Thyroid gland (tissue), 4 donors: ENCODE data around the gene KLHL35. TPM values are rescaled to one million over a fixed set of nuclear protein-coding genes. Genes with fewer than 3 reads are reported as not detected.

Source experiments
- DNase-seq, 2 donors: peaks; one replicate each; pipeline ENCODE4 v3.0.0-alpha.2; 2019
- H3K27ac ChIP-seq, 3 donors: fragments of 200-600 bp; sonication (generic); 1 replicate in 2 of 3; 2 replicates in 1 of 3; pipeline ENCODE4 v1.5.1; 2016 to 2019; ENCODE audit warnings: mild to moderate bottlenecking in 1 of 3, moderate library complexity in 1 of 3
- H3K27me3 ChIP-seq: fragments of 200-600 bp; sonication (generic); one replicate; pipeline ENCODE4 v1.5.1; 2019
- H3K36me3 ChIP-seq, 2 donors: fragments of 200-600 bp; sonication (generic); one replicate each; pipeline ENCODE4 v1.5.1; 2016 to 2019
- H3K4me1 ChIP-seq, 2 donors: fragments of 200-600 bp; sonication (generic); one replicate each; pipeline ENCODE4 v1.5.1; 2017 to 2019
- H3K4me3 ChIP-seq, 3 donors: fragments of 200-600 bp; sonication (generic); replicated peaks in 1 of 3; 1 replicate in 2 of 3; 2 replicates in 1 of 3; pipeline ENCODE4 v1.5.1; 2016; ENCODE audit warnings: mild to moderate bottlenecking in 1 of 3
- H3K9me3 ChIP-seq: fragments of 200-600 bp; sonication (generic); one replicate; pipeline ENCODE4 v1.5.1; 2017
- POLR2A ChIP-seq, 2 donors: fragments of 450-650 bp; IDR thresholded peaks; one replicate each; pipeline ENCODE4 v1.6.1; 2017; ENCODE audit warnings: antibody characterized with exemption in 2 of 2, mild to moderate bottlenecking in 2 of 2, moderate library complexity in 1 of 2
- WGBS, 2 donors: methylation state at CpG; one replicate each; pipeline ENCODE4 v1.1.5; 2017; 5-methylcytosine and 5-hydroxymethylcytosine counted together
- intact Hi-C: fragments of 100-400 bp; cut with DNase I; formaldehyde crosslinking; loops from one replicate; pipeline ENCODE4 v1.15.1; 2023
- total RNA-seq, 4 donors: library from RNA; depleted of rRNA; stranded (reverse); fragments of >200 nt; gene quantifications; one replicate each; pipeline ENCODE4 v1.2.3, GENCODE V29; 2016
- TF ChIP-seq, protein P1 (sequence below), 6 experiments: fragments of 200-600 bp in 3 of 6; fragments of 450-650 bp in 3 of 6; sonication (generic) in 3 of 6; IDR thresholded peaks; one replicate each; pipeline ENCODE4 v1.5.1; 2016 to 2019; ENCODE audit warnings: antibody characterized with exemption in 6 of 6, mild to moderate bottlenecking in 2 of 6, inconsistent platforms in 1 of 6, moderate library complexity in 1 of 6

The KLHL35 gene
- total RNA-seq, 4 donors from 2014 or later, result 1.1 to 3.6 (median 1.9) TPM

DNA sequence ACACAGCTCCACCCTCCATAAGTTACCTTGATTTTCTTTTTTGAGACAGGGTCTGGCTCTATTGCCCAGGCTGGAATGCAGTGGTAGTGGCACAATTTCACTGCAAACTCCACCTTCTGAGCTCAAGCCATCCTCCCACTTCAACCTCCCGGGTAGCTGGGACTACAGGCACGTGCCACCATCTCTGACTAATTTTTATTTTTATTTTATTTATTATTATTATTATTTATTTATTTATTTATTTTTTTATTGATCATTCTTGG is 24.1 kb downstream of the KLHL35 start:
- TF ChIP-seq POLR2A (IDR thresholded peaks at IDR 0.05), result no peak
- TF ChIP-seq, protein P1, sequence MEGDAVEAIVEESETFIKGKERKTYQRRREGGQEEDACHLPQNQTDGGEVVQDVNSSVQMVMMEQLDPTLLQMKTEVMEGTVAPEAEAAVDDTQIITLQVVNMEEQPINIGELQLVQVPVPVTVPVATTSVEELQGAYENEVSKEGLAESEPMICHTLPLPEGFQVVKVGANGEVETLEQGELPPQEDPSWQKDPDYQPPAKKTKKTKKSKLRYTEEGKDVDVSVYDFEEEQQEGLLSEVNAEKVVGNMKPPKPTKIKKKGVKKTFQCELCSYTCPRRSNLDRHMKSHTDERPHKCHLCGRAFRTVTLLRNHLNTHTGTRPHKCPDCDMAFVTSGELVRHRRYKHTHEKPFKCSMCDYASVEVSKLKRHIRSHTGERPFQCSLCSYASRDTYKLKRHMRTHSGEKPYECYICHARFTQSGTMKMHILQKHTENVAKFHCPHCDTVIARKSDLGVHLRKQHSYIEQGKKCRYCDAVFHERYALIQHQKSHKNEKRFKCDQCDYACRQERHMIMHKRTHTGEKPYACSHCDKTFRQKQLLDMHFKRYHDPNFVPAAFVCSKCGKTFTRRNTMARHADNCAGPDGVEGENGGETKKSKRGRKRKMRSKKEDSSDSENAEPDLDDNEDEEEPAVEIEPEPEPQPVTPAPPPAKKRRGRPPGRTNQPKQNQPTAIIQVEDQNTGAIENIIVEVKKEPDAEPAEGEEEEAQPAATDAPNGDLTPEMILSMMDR (IDR thresholded peaks at IDR 0.05), result no peak
- H3K27ac ChIP-seq, result no peak overlapping the region
- H3K9me3 ChIP-seq, result no peaks in the 10 kb centered on the region
- H3K36me3 ChIP-seq, result peaks cover 22 to 33% of the 10 kb centered on the region in 2 donors
- H3K27me3 ChIP-seq, result no peaks in the 10 kb centered on the region
- DNase-seq, result no peak
- H3K4me3 ChIP-seq, result no peak overlapping the region
- no peaks in the 10 kb centered on the region for H3K4me1 ChIP-seq
- 91 to 92% methylated on average over 2 of the region's 2 CpGs for WGBS, 2 donors
- intact Hi-C loops, result no loop called here

- no peaks in the 10 kb centered on the region for H3K9me3 ChIP-seq
- 48 to 73% methylated on average over 1 of the region's 1 CpG for WGBS, 2 donors
- intact Hi-C loops, result no loop called here
- no peaks in the 10 kb centered on the region for H3K27me3 ChIP-seq
- TF ChIP-seq, protein P1 (IDR thresholded peaks at IDR 0.05), result no peak
- no peak for TF ChIP-seq POLR2A (IDR thresholded peaks at IDR 0.05)
- H3K4me1 ChIP-seq, result peaks cover 2 to 10% of the 10 kb centered on the region in 2 donors
- H3K36me3 ChIP-seq, result peaks cover 42 to 53% of the 10 kb centered on the region in 2 donors
- H3K27ac ChIP-seq, result no peak overlapping the region
- no peak for DNase-seq
- no peak overlapping the region for H3K4me3 ChIP-seq
These were observed 26.6 kb downstream of the KLHL35 start for GRCh38 chr11:75406338-75406777.

- Histone ChIP-seq H3K4me1 (peaks cover 8 to 22% of the 10 kb centered on the region in 2 donors), H3K27me3 (no peaks in the 10 kb centered on the region), H3K27ac (no peak overlapping the region), H3K9me3 (no peaks in the 10 kb centered on the region), H3K36me3 (peaks cover 48 to 53% of the 10 kb centered on the region in 2 donors), H3K4me3 (no peak overlapping the region)
- intact Hi-C loops, result no loop called here
- TF ChIP-seq POLR2A (IDR thresholded peaks at IDR 0.05), result no peak
- TF ChIP-seq, protein P1 (IDR thresholded peaks at IDR 0.05), result no peak
- 93% methylated on average over 15 of the region's 15 CpGs for WGBS, 2 donors
- no peak for DNase-seq
These were observed 28.9 kb downstream of the KLHL35 start for GRCh38 chr11:75403983-75404658.

DNA sequence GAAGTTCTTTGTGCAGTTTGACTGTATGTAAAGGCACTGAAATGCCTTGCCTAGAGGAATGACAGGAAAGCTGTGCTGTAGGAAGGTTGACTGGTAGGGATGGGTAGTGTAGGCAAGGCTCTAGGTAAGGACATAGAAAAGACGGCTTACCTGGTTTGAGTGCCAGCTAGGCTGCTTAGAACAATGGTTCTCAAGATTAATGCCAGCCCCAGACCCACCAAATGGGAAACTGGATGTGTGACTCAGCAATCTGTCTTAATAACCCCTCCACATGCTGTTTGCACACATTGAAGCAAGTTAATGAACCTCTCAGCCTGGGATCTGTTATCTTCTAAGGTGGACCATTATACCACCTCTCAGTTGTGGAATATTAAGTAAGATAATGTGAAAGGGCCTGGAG is 30.0 kb downstream of the KLHL35 start:
- Histone ChIP-seq H3K27ac (no peak overlapping the region), H3K4me3 (no peak overlapping the region), H3K4me1 (peaks cover 8 to 23% of the 10 kb centered on the region in 2 donors), H3K27me3 (no peaks in the 10 kb centered on the region), H3K36me3 (peaks cover 48 to 53% of the 10 kb centered on the region in 2 donors), H3K9me3 (no peaks in the 10 kb centered on the region)
- DNase-seq, result no peak
- no peak for TF ChIP-seq POLR2A (IDR thresholded peaks at IDR 0.05)
- TF ChIP-seq, protein P1 (IDR thresholded peaks at IDR 0.05), result no peak
- WGBS, 2 donors, result 72 to 88% methylated on average over 1 of the region's 1 CpG
- intact Hi-C loops, result no loop called here

GRCh38 chr11:75402002-75402773 is 30.8 kb downstream of the KLHL35 start:
- Histone ChIP-seq H3K27me3 (no peaks in the 10 kb centered on the region), H3K4me1 (peaks cover 8 to 23% of the 10 kb centered on the region in 2 donors), H3K4me3 (no peak overlapping the region), H3K36me3 (peaks cover 48 to 53% of the 10 kb centered on the region in 2 donors), H3K27ac (no peak overlapping the region), H3K9me3 (no peaks in the 10 kb centered on the region)
- WGBS, 2 donors, result 89 to 91% methylated on average over 10 of the region's 10 CpGs
- TF ChIP-seq POLR2A (IDR thresholded peaks at IDR 0.05), result no peak
- TF ChIP-seq, protein P1 (IDR thresholded peaks at IDR 0.05), result no peak
- intact Hi-C loops, result no loop called here
- no peak for DNase-seq
